Left lung (tissue), 10 donors: ENCODE measurements around the gene ADGRG6. TPM values are rescaled to one million over a fixed set of nuclear protein-coding genes. Genes with fewer than 3 reads are reported as not detected.

Experiments
- ATAC-seq: fragments of 200-7000 bp; cut with Tn5 transposase; one replicate; pipeline ENCODE4 v1.9.1; 2020; ENCODE audit warnings: moderate library complexity
- DNase-seq, 4 donors: peaks; one replicate each; pipeline ENCODE4 v3.0.0-alpha.2; 2013 to 2020
- H3K27ac ChIP-seq, 2 donors: fragments of 200-600 bp; sonication (generic) in 1 of 2; one replicate each; pipeline versions ENCODE4 v1.5.0 to v1.8.0; 2020 to 2021
- H3K27me3 ChIP-seq, 2 donors: fragments of 200-600 bp; sonication (generic) in 1 of 2; one replicate each; pipeline versions ENCODE4 v1.5.0 to v1.8.0; 2020 to 2021
- H3K36me3 ChIP-seq, 2 donors: fragments of 200-600 bp; sonication (generic) in 1 of 2; one replicate each; pipeline versions ENCODE4 v1.5.0 to v1.8.0; 2020 to 2021
- H3K4me1 ChIP-seq, 2 donors: fragments of 200-600 bp; one replicate each; pipeline ENCODE4 v1.8.0; 2021
- H3K4me3 ChIP-seq, 2 donors: fragments of 200-600 bp; sonication (generic) in 1 of 2; one replicate each; pipeline versions ENCODE4 v1.5.0 to v1.8.0; 2020 to 2021; ENCODE audit warnings: mild to moderate bottlenecking in 1 of 2
- H3K9me3 ChIP-seq, 2 donors: fragments of 200-600 bp; sonication (generic) in 1 of 2; one replicate each; pipeline versions ENCODE4 v1.5.0 to v1.8.0; 2020 to 2021
- intact Hi-C, 2 donors: fragments of 100-400 bp; cut with DNase I; formaldehyde crosslinking; loops; one replicate each; pipeline versions ENCODE4 v1.11.2 to v1.14.2; 2022
- polyA plus RNA-seq, 6 donors: library from polyadenylated mRNA; unstranded; fragments of 120-200 nt; gene quantifications; one replicate each; pipeline ENCODE4 v1.2.1, GENCODE V29; 2013; ENCODE audit not compliant: insufficient read length in 6 of 6
- total RNA-seq, 2 donors: library from RNA; stranded (reverse); fragmentation: NEBNext Ultra II Directional; extraction: Animal tissue kit (Norgen Biotek cat#: 25700); gene quantifications; one replicate each; pipeline ENCODE4 v1.2.1, GENCODE V29; 2021
- TF ChIP-seq, protein P1 (sequence below), 2 donors: fragments of 200-600 bp; sonication (generic) in 1 of 2; IDR thresholded peaks; one replicate each; pipeline versions ENCODE4 v1.5.0 to v1.8.0; 2021; ENCODE audit warnings: antibody characterized with exemption in 2 of 2
- donor health status: DM: no; HTN: yes; CAD: no.
- donor health status: DM: no; HTN: no; CAD: no.

The ADGRG6 gene
- total and polyA plus RNA-seq, 8 donors: 34.2 to 160 (median 137) TPM

- no peaks in the 10 kb centered on the region for H3K27me3 ChIP-seq
- H3K4me3 ChIP-seq: no peak overlapping the region
- intact Hi-C loops: no loop called here
- no peaks in the 10 kb centered on the region for H3K9me3 ChIP-seq
- ATAC-seq (no peak), DNase-seq (no peak)
- H3K4me1 ChIP-seq: no peaks in the 10 kb centered on the region
- TF ChIP-seq, protein P1, sequence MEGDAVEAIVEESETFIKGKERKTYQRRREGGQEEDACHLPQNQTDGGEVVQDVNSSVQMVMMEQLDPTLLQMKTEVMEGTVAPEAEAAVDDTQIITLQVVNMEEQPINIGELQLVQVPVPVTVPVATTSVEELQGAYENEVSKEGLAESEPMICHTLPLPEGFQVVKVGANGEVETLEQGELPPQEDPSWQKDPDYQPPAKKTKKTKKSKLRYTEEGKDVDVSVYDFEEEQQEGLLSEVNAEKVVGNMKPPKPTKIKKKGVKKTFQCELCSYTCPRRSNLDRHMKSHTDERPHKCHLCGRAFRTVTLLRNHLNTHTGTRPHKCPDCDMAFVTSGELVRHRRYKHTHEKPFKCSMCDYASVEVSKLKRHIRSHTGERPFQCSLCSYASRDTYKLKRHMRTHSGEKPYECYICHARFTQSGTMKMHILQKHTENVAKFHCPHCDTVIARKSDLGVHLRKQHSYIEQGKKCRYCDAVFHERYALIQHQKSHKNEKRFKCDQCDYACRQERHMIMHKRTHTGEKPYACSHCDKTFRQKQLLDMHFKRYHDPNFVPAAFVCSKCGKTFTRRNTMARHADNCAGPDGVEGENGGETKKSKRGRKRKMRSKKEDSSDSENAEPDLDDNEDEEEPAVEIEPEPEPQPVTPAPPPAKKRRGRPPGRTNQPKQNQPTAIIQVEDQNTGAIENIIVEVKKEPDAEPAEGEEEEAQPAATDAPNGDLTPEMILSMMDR (IDR thresholded peaks at IDR 0.05): no peak
- H3K27ac ChIP-seq: no peak overlapping the region
- no peaks in the 10 kb centered on the region for H3K36me3 ChIP-seq
Observed at GRCh38 chr6:142318714-142319113, 16.9 kb downstream of the ADGRG6 start.

DNA sequence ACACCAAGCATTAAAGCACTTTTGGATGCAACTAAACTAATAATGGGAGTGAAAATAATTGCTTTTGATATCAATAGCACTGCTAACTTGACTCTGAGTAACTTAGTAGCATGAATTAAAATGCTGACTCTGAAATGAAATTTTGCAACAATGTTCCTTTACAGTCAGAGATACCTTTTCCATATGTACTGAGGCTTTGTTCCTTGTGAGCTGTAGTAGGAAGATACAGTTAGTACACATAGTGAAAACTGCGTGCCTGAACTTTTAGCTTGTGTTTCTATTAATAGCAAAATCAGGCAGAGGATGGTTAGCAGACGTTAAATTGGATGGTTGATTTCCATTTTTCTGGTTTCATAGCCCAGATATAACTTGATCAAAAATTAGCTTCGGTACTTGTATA is 18.6 kb downstream of the ADGRG6 start:
- ATAC-seq (no peak), DNase-seq (no peak)
- Histone ChIP-seq H3K9me3 (no peaks in the 10 kb centered on the region), H3K27me3 (no peaks in the 10 kb centered on the region), H3K27ac (no peak overlapping the region), H3K4me1 (no peaks in the 10 kb centered on the region), H3K4me3 (no peak overlapping the region), H3K36me3 (no peaks in the 10 kb centered on the region)
- TF ChIP-seq, protein P1 (IDR thresholded peaks at IDR 0.05): no peak
- intact Hi-C loops: no loop called here

DNA sequence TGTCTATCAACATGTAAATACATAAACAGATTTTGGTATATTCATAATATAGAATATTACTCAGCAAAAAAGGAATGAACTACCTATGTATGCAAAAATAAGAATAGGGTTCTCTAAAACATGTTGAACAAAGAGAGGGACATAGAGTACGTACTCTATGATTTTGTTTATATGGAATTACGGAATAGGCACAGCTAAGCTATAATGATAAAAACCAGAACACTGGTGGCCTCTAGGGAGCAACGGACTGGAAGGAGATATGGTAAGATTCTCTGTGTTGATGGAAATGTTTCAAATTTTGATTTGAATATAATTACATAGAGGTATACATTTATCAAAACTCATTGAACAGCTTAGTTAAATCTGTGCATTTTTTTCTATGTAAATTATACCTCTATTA is 19.6 kb downstream of the ADGRG6 start:
- intact Hi-C loops: no loop called here
- Histone ChIP-seq H3K4me1 (no peaks in the 10 kb centered on the region), H3K36me3 (no peaks in the 10 kb centered on the region), H3K9me3 (no peaks in the 10 kb centered on the region), H3K27ac (no peak overlapping the region), H3K4me3 (no peak overlapping the region), H3K27me3 (no peaks in the 10 kb centered on the region)
- TF ChIP-seq, protein P1 (IDR thresholded peaks at IDR 0.05): no peak
- DNase-seq (no peak), ATAC-seq (no peak)

- Histone ChIP-seq H3K4me3 (no peak overlapping the region), H3K36me3 (no peaks in the 10 kb centered on the region), H3K4me1 (no peaks in the 10 kb centered on the region), H3K9me3 (no peaks in the 10 kb centered on the region), H3K27ac (no peak overlapping the region), H3K27me3 (no peaks in the 10 kb centered on the region)
- TF ChIP-seq, protein P1 (IDR thresholded peaks at IDR 0.05): no peak
- DNase-seq (no peak), ATAC-seq (no peak)
- intact Hi-C loops: no loop called here
Observed at GRCh38 chr6:142322066-142322465, 20.3 kb downstream of the ADGRG6 start.

GRCh38 chr6:142322504-142323198 is 20.8 kb downstream of the ADGRG6 start:
- intact Hi-C loops: no loop called here
- H3K27me3 ChIP-seq: no peaks in the 10 kb centered on the region
- TF ChIP-seq, protein P1 (IDR thresholded peaks at IDR 0.05): no peak

More at GRCh38 chr6:142322504-142323198, 20.8 kb downstream of the ADGRG6 start:
- H3K9me3 ChIP-seq: no peaks in the 10 kb centered on the region
- DNase-seq (no peak), ATAC-seq (peak; percentile 98)
- no peaks in the 10 kb centered on the region for H3K36me3 ChIP-seq
- no peaks in the 10 kb centered on the region for H3K4me1 ChIP-seq
- no peak overlapping the region for H3K4me3 ChIP-seq
- H3K27ac ChIP-seq: no peak overlapping the region
